Trophoblast cell (in vitro differentiated cells and primary cell): ENCODE measurements around the gene TAF6.

Source experiments
- DNase-seq, 2 donors: peaks; one replicate each; pipeline ENCODE4 v3.0.0-alpha.2; 2016
- H2AFZ ChIP-seq: 2 replicates; pipeline ENCODE4 v1.6.1; 2013; ENCODE audit warnings: low read length, moderate library complexity, mild to moderate bottlenecking; ENCODE audit not compliant: insufficient read depth, poor library complexity
- H2AK5ac ChIP-seq: 2 replicates; pipeline ENCODE4 v1.6.1; 2013; ENCODE audit warnings: mild to moderate bottlenecking, low read length
- H2BK120ac ChIP-seq: 2 replicates; pipeline ENCODE4 v1.6.1; 2013; ENCODE audit warnings: low read length, mild to moderate bottlenecking, moderate library complexity; ENCODE audit not compliant: insufficient read depth, poor library complexity
- H2BK12ac ChIP-seq: 2 replicates; pipeline ENCODE4 v1.6.1; 2013; ENCODE audit warnings: mild to moderate bottlenecking, low read length, moderate library complexity
- H2BK5ac ChIP-seq: 2 replicates; pipeline ENCODE4 v1.6.1; 2013; ENCODE audit warnings: low read length, low read depth, moderate library complexity, mild to moderate bottlenecking; ENCODE audit not compliant: poor library complexity
- H3K14ac ChIP-seq: 2 replicates; pipeline ENCODE4 v1.6.1; 2013; ENCODE audit warnings: mild to moderate bottlenecking, low read length
- H3K18ac ChIP-seq: 2 replicates; pipeline ENCODE4 v1.6.1; 2013; ENCODE audit warnings: mild to moderate bottlenecking, low read length
- H3K23ac ChIP-seq: 2 replicates; pipeline ENCODE4 v1.6.1; 2013; ENCODE audit warnings: low read length
- H3K27ac ChIP-seq: 2 replicates; pipeline ENCODE4 v1.5.1; 2013; ENCODE audit warnings: low read depth, mild to moderate bottlenecking, inconsistent platforms, low read length, moderate library complexity
- H3K27me3 ChIP-seq: 2 replicates; pipeline ENCODE4 v1.6.1; 2013; ENCODE audit warnings: inconsistent platforms, mild to moderate bottlenecking, low read length, moderate library complexity; ENCODE audit not compliant: insufficient read depth
- H3K36me3 ChIP-seq, 2 experiments: 1 replicate in 1 of 2; 2 replicates in 1 of 2; pipeline ENCODE4 v1.6.1; 2013; ENCODE audit warnings: low read length in 2 of 2, mild to moderate bottlenecking in 2 of 2, moderate library complexity in 1 of 2; ENCODE audit not compliant: insufficient read depth in 2 of 2, control insufficient read depth in 1 of 2
- H3K4ac ChIP-seq: 2 replicates; pipeline ENCODE4 v1.6.1; 2013; ENCODE audit warnings: low read depth, mild to moderate bottlenecking, low read length, moderate library complexity
- H3K4me1 ChIP-seq, 2 experiments: 1 replicate in 1 of 2; 2 replicates in 1 of 2; pipeline ENCODE4 v1.6.1; 2013; ENCODE audit warnings: low read length in 2 of 2, mild to moderate bottlenecking in 2 of 2, moderate library complexity in 1 of 2; ENCODE audit not compliant: insufficient read depth in 2 of 2, control insufficient read depth in 1 of 2
- H3K4me2 ChIP-seq: 2 replicates; pipeline ENCODE4 v1.6.1; 2013; ENCODE audit warnings: inconsistent platforms, mild to moderate bottlenecking, low read length, moderate library complexity
- H3K4me3 ChIP-seq: 2 replicates; pipeline ENCODE4 v1.5.1; 2013; ENCODE audit warnings: mild to moderate bottlenecking, low read depth, low read length, inconsistent platforms
- H3K79me1 ChIP-seq: one replicate; pipeline ENCODE4 v1.6.1; 2013; ENCODE audit warnings: low read length
- H3K79me2 ChIP-seq: 2 replicates; pipeline ENCODE4 v1.6.1; 2013; ENCODE audit warnings: low read length, mild to moderate bottlenecking; ENCODE audit not compliant: control insufficient read depth, insufficient read depth, poor library complexity
- H3K9ac ChIP-seq: 2 replicates; pipeline ENCODE4 v1.6.1; 2013; ENCODE audit warnings: mild to moderate bottlenecking, low read length
- H3K9me3 ChIP-seq: 2 replicates; pipeline ENCODE4 v1.6.1; 2013; ENCODE audit warnings: low read depth, mild to moderate bottlenecking, control low read depth, inconsistent platforms, low read length; ENCODE audit not compliant: insufficient read depth
- H4K12ac ChIP-seq: 2 replicates; pipeline ENCODE4 v1.6.1; 2013; ENCODE audit warnings: low read depth, mild to moderate bottlenecking, low read length, moderate library complexity
- H4K8ac ChIP-seq: 2 replicates; pipeline ENCODE4 v1.6.1; 2013; ENCODE audit warnings: low read depth, mild to moderate bottlenecking, low read length, moderate library complexity
- H4K91ac ChIP-seq: one replicate; pipeline ENCODE4 v1.6.1; 2013; ENCODE audit warnings: low read depth, mild to moderate bottlenecking, low read length, moderate library complexity
- WGBS: extraction: QIAGEN DNeasy Blood & Tissue Kit; methylation state at CpG from one replicate; pipeline ENCODE4 v1.1.7; 2013; ENCODE audit warnings: missing lambda C conversion rate; ENCODE audit not compliant: insufficient read length, insufficient coverage; ENCODE audit errors: extremely low coverage; 5-methylcytosine and 5-hydroxymethylcytosine counted together

TAF6 gene

GRCh38 chr7:100158229-100159098, 39.3 kb upstream of the TAF6 start, which contains the start of gene TRAPPC14:
Gene TRAPPC14 (minus strand): TSS chr7:100158723. CDS start chr7:100158499, 224 bp downstream.
- Histone ChIP-seq H3K9ac (peak within 1 kb of the TSS; percentile 91), H4K12ac (peak within 1 kb of the TSS; percentile 86), H4K91ac (peak within 1 kb of the TSS; percentile 71), H3K79me1 (peaks cover 10% of the 10 kb centered on the region), H2BK120ac (peak within 1 kb of the TSS; percentile 67), H3K27ac (peak within 1 kb of the TSS; percentile 86), H3K14ac (peak within 1 kb of the TSS; percentile 81), H3K4ac (peak within 1 kb of the TSS; percentile 71), H2BK5ac (peak within 1 kb of the TSS; percentile 70), H4K8ac (peak within 1 kb of the TSS; percentile 92), H3K18ac (peak within 1 kb of the TSS; percentile 46), H3K4me2 (peak within 1 kb of the TSS; percentile 94), H2BK12ac (peak within 1 kb of the TSS; percentile 15), H3K79me2 (peaks cover 4% of the 10 kb centered on the region), H3K23ac (no peak within 1 kb of the TSS), H3K27me3 (no peaks in the 10 kb centered on the region), H3K36me3 (peaks cover 33 to 35% of the 10 kb centered on the region in 2 experiments), H2AK5ac (no peak within 1 kb of the TSS), H3K4me3 (peak within 1 kb of the TSS; percentile 85), H2AFZ (peak within 1 kb of the TSS; percentile 70), H3K4me1 (peaks cover 12 to 19% of the 10 kb centered on the region in 2 experiments), H3K9me3 (peaks cover 4% of the 10 kb centered on the region)
- WGBS = no CpG with 5 or more reads among the region's 87 CpGs
- DNase-seq = peak; percentile 93 to 96

- no peaks in the 10 kb centered on the region for H3K27me3 ChIP-seq
- no peak overlapping the region for H3K23ac ChIP-seq
- H2BK120ac ChIP-seq = no peak overlapping the region
- H3K9ac ChIP-seq = peak overlapping the region; percentile 91
- no peak overlapping the region for H2AFZ ChIP-seq
- peak overlapping the region; percentile 86 for H3K27ac ChIP-seq
- H3K14ac ChIP-seq = no peak overlapping the region
- peaks cover 4% of the 10 kb centered on the region for H3K9me3 ChIP-seq
- H3K4ac ChIP-seq = no peak overlapping the region
- H4K91ac ChIP-seq = peak overlapping the region; percentile 71
- WGBS = no CpG with 5 or more reads among the region's 32 CpGs
- H2AK5ac ChIP-seq = no peak overlapping the region
- peaks cover 10% of the 10 kb centered on the region for H3K79me1 ChIP-seq
- H2BK5ac ChIP-seq = no peak overlapping the region
- H3K18ac ChIP-seq = no peak overlapping the region
- peaks cover 8 to 17% of the 10 kb centered on the region in 2 experiments for H3K4me1 ChIP-seq
- H2BK12ac ChIP-seq = no peak overlapping the region
- H4K12ac ChIP-seq = no peak overlapping the region
- H3K4me2 ChIP-seq = peak overlapping the region; percentile 94
- peaks cover 4% of the 10 kb centered on the region for H3K79me2 ChIP-seq
- H4K8ac ChIP-seq = peak overlapping the region; percentile 26
- H3K4me3 ChIP-seq = peak overlapping the region; percentile 85
- H3K36me3 ChIP-seq = peaks cover 36 to 39% of the 10 kb centered on the region in 2 experiments
- peak; percentile 93 to 94 for DNase-seq
Measured at GRCh38 chr7:100157334-100158228, 38.4 kb upstream of the TAF6 start.

GRCh38 chr7:100157069-100157333, 37.8 kb upstream of the TAF6 start:
- Histone ChIP-seq H2AK5ac (no peak overlapping the region), H3K9ac (no peak overlapping the region), H3K14ac (no peak overlapping the region), H3K9me3 (peaks cover 4% of the 10 kb centered on the region), H3K23ac (no peak overlapping the region), H3K4me3 (no peak overlapping the region), H3K27me3 (no peaks in the 10 kb centered on the region), H3K4me1 (peaks cover 8 to 17% of the 10 kb centered on the region in 2 experiments), H3K79me1 (peaks cover 10% of the 10 kb centered on the region), H4K8ac (no peak overlapping the region), H2BK5ac (no peak overlapping the region), H3K79me2 (peaks cover 4% of the 10 kb centered on the region), H3K18ac (peak overlapping the region; percentile 26), H2BK120ac (no peak overlapping the region), H3K4ac (no peak overlapping the region), H3K27ac (no peak overlapping the region), H4K12ac (no peak overlapping the region), H2AFZ (no peak overlapping the region), H2BK12ac (no peak overlapping the region), H4K91ac (no peak overlapping the region), H3K4me2 (peak overlapping the region; percentile 94), H3K36me3 (peaks cover 36 to 40% of the 10 kb centered on the region in 2 experiments)
- WGBS = no CpG with 5 or more reads among the region's 5 CpGs
- DNase-seq = no peak

- Histone ChIP-seq H3K9ac (no peak overlapping the region), H3K4me3 (peak overlapping the region; percentile 23), H3K4me1 (peaks cover 8 to 17% of the 10 kb centered on the region in 2 experiments), H2BK5ac (no peak overlapping the region), H3K79me1 (peaks cover 10% of the 10 kb centered on the region), H3K27ac (no peak overlapping the region), H4K91ac (no peak overlapping the region), H2AFZ (no peak overlapping the region), H3K9me3 (peaks cover 4% of the 10 kb centered on the region), H3K4me2 (no peak overlapping the region), H3K4ac (no peak overlapping the region), H4K12ac (no peak overlapping the region), H3K23ac (no peak overlapping the region), H3K18ac (peak overlapping the region; percentile 26), H3K79me2 (peaks cover 4% of the 10 kb centered on the region), H2BK120ac (no peak overlapping the region), H3K27me3 (no peaks in the 10 kb centered on the region), H4K8ac (no peak overlapping the region), H2AK5ac (no peak overlapping the region), H3K14ac (no peak overlapping the region), H3K36me3 (peaks cover 36 to 41% of the 10 kb centered on the region in 2 experiments), H2BK12ac (no peak overlapping the region)
- WGBS = no CpG with 5 or more reads among the region's 16 CpGs
- DNase-seq = peak in 1 of 2 donors; percentile 12
Measured at GRCh38 chr7:100156331-100157068, 37.3 kb upstream of the TAF6 start.
